GM19452 (cell line): ENCODE data around the gene NAA10.
"Not testable (repeated sequence)": the region's sequence is repeated elsewhere in the genome, so short reads cannot be mapped to it uniquely, and the experiment has no call there.

ENCODE experiments used
- ATAC-seq: cut with Tn5 transposase; IDR thresholded peaks from one replicate; pipeline ENCODE4 v1.9.1; 2021; ENCODE audit not compliant: unreplicated experiment

The NAA10 gene

GRCh38 chrX:153934762-153935325 is at the start of gene NAA10:
Gene NAA10 (minus strand): TSS chrX:153935037. CDS start chrX:153934904, 133 bp downstream.
- peak; percentile 79 for ATAC-seq

DNA sequence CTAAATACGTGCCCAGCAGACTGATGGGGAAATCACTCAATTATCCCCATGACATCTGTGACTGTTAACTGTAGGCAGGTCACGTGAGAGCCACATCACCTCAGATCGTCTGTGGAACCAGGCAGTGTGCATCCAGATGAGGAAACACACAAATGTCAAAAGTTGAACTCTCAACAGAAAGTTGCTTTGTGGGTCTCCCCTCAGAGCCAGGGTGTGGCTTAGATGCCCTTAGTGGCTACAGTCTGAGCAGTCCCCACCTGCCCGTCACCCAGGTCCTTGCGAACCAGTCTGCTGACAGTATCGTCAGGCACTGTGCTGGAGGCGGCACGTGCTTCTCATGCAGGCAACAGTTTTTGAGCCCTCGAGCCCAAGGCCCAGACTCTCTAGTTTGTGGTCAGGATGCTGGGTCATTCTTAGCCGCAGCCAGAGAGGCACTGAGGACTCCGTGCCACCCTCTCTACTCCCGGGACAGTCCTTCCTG is 48.5 kb upstream of the NAA10 start:
- ATAC-seq = no peak

GRCh38 chrX:153981771-153982533 is 47.1 kb upstream of the NAA10 start:
- ATAC-seq = no peak

GRCh38 chrX:153981231-153981630 is 46.4 kb upstream of the NAA10 start:
- ATAC-seq = no peak

GRCh38 chrX:153980394-153980793 is 45.6 kb upstream of the NAA10 start:
- ATAC-seq = not testable (repeated sequence)

DNA sequence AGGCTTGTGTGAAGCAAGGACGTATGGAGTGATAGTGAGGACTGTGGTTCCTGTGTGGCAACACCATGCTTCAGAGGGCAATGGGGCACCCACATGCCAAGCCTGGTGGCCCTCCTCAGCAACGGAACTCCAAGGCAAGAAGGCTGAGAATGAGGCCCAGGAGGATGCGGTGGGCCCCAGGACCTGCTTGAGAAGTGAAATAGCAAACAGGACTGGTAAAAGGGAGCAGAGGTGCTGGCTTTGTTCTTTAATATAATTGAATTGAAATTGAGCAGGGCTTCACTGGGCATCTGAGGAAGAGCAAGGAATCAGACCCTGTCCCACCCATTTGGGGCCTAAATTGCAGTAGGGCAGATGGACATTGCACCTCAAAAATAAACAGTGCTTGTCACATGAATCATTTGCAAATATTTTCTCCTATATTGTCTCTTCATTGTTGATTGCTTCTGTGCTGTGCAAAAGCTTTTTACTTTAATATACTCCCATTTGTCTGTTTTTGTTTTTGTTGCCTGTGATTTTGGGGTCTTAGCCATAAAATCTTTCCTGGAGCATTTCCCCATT is 40.0 kb upstream of the NAA10 start:
- ATAC-seq = no peak

GRCh38 chrX:153974003-153974725 is 39.3 kb upstream of the NAA10 start:
- no peak for ATAC-seq

- ATAC-seq = no peak
These were observed 38.5 kb upstream of the NAA10 start for GRCh38 chrX:153973127-153974002.

GRCh38 chrX:153972368-153973126 is 37.7 kb upstream of the NAA10 start, which contains the start of gene TMEM187:
Gene TMEM187 (plus strand): TSS chrX:153972754. CDS start chrX:153982063, 9,309 bp downstream.
- ATAC-seq = peak; percentile 51

DNA sequence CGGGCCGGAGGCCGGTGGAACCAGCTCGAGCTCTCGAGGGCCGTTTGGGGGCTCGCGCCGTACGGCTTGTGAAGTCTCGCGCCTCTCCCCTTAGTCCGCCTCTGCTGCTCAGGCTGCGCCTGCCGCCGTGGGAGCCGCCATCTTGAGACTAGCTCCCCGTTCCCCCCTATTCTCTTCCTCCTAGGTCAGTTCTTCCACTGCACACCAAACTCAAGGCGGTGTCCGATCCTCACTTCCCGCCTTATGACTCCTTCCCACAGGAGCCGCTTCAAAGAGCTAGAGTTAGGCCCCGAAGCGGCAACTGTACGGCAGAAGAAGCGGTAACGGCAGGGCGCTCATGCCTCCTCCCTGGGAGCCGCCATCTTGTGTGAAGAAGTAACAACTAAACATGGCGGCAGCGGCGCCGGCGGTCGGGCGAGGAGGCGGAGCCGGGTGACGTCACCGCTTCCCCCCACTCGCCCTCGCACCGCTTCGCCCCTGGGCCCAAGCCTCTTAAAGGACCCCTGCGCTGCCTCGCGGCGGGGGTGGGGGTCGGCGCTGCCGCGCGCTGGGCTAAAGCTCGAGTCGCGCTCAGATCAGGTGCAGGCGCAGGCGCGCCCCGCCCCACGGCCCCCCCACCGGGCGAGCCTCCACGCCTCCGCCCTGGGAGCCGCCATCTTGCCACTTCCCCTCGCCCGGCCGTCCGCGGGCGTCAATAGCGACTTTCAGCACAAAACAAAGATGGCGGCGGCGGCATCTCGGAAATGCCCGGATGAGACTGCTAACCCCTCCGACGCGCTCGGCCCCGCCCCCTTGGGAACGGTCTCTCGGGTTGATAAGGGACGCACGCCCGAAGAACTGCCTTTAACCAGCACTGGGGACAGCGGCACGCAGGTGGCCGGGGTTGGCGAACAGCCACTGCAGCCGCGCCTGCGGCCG is 36.9 kb upstream of the NAA10 start, which contains the start of gene HCFC1:
HCFC1 (minus strand) TSS at position 369 of the 918 bp plus-strand sequence. CDS start 978 bp downstream, outside the sequence.
- peak; percentile 34 for ATAC-seq

- peak; percentile 42 for ATAC-seq
These were observed 36.2 kb upstream of the NAA10 start for GRCh38 chrX:153971124-153971449.

DNA sequence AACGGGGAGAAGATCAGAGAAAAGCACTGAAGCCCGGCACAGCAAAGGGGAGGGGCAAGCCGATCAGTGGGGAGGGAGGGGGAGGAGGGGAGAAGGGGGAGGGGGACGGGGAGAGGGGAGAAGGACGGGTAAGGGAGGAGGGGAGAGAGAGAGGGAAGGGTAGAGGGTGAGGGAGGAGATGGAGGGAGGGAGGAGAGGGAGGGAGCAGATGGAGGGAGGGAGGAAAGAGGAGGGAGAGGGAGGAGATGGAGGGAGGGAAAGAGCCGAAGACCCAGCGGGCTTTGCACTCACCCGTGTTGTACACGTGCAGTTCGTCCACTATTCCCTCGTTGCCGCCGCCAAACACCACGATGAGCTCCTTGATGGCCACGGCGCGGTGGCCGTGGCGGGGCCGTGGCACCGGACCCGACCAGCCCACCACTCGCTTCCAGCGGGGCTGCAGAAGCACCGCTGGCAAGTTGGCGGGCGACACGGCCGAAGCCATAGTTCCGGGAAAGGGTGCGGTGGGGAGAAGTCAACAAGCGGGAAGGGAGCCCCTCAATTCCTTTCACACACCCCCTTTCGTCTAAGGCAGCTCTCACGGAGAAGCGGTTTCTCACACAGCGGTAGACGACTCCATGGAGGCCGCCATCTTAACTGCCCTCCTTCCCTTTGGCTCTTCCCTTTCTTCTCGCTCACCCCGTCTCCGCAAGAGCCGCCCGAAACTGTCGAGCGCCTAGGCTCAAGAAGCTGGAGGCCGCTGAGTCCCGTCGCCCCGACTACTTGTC is 35.7 kb upstream of the NAA10 start:
- ATAC-seq = no peak

- ATAC-seq = no peak
These were observed 35.1 kb upstream of the NAA10 start for GRCh38 chrX:153969904-153970356.

DNA sequence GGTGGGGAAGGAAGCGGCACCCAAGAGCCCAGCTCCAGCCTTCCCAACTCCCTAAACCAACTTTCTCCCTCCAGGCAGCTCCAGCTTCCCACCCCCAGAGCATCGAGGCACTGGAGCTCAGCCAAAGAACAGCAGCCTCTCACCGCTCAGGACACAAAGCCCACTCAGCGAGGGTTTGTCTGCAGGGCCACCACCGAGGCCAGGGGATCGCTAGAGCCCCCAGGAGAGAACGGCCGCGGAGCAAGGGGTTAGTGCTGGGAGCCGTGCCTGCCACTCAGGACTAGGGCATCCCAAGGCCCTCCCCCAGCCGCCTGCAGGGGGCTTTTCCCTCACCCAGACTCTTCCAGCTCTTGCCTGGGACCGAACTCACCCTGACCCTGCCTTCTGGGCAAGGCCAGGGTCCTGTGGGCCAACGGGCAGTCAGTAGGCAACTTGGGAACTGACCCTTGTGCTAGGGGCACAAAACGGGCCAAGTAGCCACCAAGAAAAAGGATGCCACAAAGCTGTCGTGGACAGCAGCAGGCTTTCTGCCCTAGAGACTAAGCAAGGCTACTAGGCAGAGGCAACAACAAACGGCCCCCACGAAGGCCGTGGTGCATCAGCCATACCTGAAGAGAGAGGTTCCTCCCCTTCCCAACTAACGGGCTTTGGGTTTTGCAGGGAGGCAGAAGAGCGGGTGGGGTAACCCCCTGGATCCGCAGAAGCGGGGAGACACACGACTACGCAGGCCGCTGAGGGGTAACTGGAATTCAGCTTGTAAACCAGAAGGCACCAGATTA is 34.5 kb upstream of the NAA10 start:
- no peak for ATAC-seq

GRCh38 chrX:153968754-153969124 is 33.9 kb upstream of the NAA10 start:
- no peak for ATAC-seq

DNA sequence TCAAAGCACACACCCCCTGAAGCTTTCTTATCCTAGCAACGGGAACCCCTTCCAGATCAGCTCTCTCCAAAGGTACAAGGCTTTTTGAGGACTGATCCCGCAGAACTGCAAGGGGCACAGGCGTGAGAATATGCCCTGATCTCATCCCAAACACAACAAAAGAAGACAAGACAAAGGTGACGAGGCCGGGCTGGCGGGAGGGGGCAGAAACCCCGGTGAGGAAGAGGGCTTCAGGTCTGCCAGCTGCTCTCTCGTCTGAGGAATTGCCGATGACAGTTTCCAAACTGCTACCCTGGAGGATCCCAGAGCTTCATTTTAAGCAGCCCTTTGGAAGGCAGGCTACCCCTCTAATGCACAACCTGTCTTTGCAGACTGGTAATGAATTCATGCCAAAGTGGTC is 33.4 kb upstream of the NAA10 start:
- no peak for ATAC-seq
